Kidney capillary endothelial cell (primary cell): ENCODE measurements around the gene PXYLP1.

Source experiments
- DNase-seq: peaks from one replicate; pipeline ENCODE4 v3.0.0-alpha.2; 2018; ENCODE audit warnings: low spot score

PXYLP1 gene

DNA sequence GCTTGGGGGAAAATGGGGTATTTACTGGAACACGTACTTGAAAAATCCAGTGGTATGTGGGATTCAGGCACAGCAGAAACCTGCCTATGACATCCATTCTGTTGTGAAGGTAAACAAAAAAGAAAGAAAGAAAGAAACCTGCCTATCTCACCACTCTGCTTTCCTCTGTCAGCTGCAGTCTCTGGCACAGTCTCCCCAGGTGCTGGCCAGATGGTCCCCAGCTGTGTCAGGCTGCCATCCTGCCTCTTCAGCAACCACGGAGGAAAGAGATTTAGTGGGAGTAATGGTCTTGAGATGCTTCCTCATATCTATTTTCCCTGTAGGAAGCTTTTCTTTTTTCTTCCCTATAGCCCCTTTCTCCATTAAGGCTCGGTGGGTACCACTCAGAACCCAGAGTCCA lies 2.5 kb upstream of the PXYLP1 start:
- DNase-seq: no peak

DNA sequence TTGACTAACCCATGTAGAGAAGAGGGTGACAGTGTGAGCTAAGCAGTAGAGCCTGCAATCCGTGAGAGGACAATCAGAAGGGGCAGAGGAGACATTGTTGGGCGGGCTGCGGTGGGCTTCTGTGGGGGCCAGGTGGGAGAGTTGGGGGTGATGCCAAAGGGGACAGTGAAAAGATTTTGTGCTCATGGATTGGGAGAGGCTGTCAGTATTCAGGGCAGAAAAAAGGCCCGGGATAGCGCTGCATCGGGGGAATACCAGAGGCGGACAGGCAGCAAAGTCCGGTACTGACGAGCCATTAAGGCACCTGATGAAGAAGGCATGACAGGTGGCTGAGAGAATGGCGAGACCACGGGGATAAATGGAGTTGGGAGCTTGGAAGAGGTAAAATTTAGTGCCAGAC lies 1.3 kb upstream of the PXYLP1 start:
- DNase-seq: no peak

DNA sequence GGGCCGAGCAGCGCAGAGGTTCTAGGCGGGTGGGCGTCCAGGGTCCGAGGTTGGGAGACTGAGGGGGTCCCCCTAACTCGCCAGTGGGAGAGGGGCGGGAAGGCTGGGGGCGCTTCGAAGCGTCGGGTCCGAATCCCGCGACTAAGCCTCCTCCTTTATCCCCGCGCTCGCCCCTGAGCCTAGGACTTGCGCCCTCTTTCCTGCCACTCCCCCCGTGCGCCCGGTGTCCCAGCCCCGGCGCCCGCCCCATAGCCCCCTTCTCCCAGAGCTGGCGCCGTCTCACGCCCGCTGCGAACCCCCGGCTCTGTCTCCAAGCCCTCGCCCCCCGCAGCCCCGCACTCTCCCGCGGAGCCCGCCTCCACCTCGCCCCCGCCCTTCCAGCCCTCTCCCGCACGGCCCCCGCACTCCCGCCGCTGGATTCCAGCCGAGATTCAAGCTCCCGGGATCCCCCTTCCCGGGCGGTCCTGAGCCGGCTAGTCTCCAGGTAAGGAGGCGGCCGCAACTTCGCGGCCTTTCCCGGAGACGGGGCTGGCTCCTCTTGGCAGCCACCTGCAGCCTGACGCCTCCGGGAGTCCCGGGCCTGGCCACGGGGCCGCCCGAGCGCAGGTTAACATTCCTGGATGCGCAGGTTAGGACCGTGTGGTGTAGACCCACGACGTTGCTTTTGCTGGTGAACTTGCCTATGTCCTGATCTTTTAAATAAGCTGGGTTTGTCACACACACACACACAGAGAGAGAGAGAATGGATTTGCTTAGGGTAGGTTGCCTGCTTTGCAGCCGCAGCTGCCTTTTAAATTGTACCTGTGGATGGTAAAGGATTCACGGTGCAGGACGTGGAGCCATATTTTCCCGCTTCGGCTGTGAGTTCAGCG lies 563 bp downstream of the PXYLP1 start:
- DNase-seq: no peak

GRCh38 chr3:141233457-141234161 lies 2.0 kb downstream of the PXYLP1 start:
- DNase-seq: no peak

DNA sequence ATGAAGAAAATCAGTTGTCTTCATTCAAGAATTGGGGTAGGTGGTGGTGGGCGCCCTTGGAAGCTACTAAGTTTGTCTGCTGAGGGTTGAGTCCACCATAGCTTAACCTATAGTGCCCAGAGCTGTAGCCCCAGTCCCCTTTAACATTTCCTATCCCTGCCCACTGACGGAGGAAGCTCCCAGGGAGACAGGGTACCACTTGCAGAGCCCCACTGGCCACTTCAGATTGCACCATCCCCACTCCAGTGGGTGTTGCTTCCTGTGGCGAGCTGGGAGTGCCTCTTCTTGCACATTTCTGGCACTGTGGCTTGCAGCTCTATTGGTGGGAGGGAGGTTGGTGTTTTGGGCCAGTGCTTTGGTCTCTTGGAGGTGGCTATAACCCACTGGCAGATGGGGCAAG lies 2.7 kb downstream of the PXYLP1 start:
- no peak for DNase-seq

GRCh38 chr3:141235661-141236171 lies 4.1 kb downstream of the PXYLP1 start:
- no peak for DNase-seq

GRCh38 chr3:141236361-141236760 lies 4.7 kb downstream of the PXYLP1 start:
- DNase-seq: no peak

- DNase-seq: no peak
Measured at GRCh38 chr3:141237701-141238521, 6.3 kb downstream of the PXYLP1 start.

DNA sequence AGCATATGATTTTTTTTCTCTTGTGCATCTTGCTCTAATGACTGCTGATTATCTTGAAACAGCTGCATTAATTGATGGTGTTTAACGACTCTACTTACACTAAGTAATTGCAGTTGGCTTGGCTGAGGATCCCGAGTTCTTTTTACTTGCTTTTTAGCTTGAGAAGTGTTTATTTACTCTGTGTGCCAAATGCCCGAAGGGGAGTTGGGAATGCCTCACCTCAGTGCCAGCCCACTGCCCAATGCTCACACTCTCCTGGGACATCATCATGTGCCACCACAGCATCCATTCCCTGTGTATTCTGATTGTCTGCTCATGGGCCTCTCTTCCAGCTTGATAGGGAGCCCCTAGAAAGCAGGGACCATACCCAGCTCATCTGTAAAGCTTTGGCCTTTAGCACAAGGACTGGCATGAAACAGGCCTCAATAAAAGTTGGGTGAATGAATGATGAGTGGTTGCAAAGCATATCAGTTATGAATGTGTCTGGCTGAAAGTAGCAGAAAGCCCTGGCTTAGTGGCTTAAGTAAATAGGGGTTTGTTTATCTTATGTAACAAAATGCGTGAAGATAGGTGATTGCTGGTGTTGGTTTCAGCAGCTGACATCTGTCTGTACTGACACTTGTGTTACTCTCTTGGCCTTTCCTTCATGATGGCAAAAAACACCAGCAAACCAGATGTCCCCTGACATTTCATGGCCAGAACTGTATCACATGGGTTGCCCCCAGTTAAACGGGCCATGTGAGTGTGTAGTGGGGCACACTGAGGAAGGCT lies 8.1 kb downstream of the PXYLP1 start:
- no peak for DNase-seq

- DNase-seq: no peak
Measured at GRCh38 chr3:141240286-141240685, 8.7 kb downstream of the PXYLP1 start.

GRCh38 chr3:141240687-141241615 lies 9.3 kb downstream of the PXYLP1 start:
- no peak for DNase-seq

- DNase-seq: no peak
Measured at GRCh38 chr3:141241616-141242376, 10.2 kb downstream of the PXYLP1 start.

DNA sequence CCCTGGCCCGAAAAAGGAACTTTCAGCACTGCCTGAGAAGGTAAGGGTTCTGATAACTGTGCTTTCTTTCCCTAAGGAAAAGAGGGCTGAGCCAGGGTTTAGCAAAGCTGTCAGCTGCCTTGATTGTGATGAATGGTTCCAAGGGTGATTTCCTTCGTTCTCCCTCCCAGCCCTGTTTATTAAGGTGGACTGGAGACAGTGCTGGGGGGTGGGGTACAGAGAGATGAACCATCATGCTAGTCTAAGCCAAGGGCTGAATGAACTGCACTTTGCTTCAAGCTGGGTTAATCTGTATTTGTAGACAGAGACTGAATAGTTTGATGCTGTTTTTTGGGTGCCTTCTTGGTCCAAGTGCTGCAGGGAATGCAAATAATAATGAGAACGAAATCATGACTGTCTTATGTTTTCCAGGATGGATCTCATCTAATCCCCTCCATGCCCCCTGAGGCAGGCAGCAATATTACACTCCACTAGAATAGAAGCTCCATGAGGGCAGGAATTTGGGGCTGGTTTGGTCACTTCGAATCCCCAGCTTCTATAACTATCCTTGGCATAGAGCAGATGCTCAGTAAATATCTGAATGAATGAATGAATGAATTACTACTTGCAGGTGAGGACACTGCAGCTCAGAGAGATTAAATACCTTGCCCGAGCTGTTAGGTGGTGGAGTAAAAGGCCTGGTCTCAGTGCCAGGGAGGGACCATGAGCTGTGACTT lies 10.9 kb downstream of the PXYLP1 start:
- no peak for DNase-seq

GRCh38 chr3:141243271-141243707 lies 11.7 kb downstream of the PXYLP1 start:
- no peak for DNase-seq

DNA sequence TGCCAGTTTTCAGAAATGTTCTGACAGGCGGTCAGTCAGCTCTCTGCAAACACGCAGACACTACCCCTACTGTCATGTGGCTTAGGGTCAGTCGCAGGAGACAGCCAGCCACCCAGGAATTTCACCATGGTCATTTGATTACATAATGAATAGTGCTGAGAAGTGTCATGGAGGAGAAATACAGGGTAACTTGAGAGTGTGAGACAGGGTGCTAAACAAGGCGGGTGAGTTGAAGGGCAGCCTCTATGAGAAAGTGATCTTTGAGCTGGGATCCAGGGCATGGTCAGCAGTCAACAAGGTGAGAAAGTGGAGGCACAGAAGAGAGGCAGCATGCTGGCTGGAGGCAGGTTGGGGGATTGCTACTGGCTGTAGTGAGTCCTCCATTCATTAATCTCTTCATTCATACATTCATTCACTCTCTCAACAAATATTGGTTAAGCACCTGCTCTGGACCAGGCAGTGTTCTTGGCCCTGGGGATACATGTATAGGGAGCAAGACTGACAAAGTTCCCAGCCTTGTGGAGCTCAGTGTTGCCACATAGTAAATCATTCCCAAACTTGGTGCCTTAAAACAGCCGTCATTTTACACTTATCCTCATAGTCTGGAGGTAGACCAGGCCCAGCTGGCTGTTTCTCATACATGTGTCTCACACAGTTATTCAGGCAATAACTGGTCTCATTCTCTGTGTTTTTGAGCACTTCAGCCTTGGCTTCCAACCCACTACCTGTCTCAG lies 14.8 kb downstream of the PXYLP1 start:
- DNase-seq: no peak

- DNase-seq: no peak
Measured at GRCh38 chr3:141246958-141247301, 15.3 kb downstream of the PXYLP1 start.

DNA sequence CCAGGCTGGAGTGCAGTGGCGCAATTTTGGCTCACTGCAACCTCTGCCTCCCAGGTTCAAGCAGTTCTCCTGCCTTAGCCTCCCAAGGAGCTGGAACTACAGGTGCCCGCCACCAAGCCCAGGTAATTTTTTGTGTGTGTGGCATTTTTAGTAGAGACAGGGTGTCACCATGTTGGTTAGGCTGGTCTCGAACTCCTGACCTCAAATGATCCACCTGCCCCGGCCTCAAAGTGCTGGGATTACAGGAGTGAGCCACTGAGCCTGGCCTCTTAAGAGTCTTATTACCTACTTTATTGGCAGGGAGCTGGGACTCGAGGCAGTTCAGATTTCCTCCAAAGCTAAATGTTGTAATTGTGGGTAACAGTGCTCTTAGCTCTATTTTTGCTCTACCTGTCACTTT lies 16.4 kb downstream of the PXYLP1 start:
- DNase-seq: no peak

DNA sequence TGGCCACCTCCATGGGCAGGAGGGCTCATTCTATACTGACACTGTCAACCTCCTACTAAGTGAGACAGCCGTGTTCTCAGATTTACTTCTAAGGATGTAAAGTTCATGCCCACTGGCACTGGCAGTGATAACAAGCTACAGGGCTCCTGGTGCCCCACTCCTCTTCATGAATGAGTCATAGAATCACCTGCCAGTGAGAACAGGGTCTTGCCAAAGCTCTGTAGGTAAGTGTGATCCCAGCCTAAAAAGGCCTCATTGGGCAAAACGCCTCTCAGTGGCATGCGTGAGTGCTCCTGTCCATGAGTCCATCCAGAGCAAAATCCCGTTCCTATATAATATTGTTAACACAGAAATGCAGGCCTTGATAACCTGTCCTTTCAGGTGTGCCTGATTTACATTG lies 17.4 kb downstream of the PXYLP1 start:
- no peak for DNase-seq
